ENCODE results near the gene ASNS.

ASNS gene

GRCh38 chr7:97842006-97842405 lies 30.2 kb downstream of the ASNS start:
- no peak for DNase-seq (ENCODE audit: low spot score)

GRCh38 chr7:97835296-97836138 lies 36.7 kb downstream of the ASNS start:
- DNase-seq (ENCODE audit: low spot score): peak; percentile 37

GRCh38 chr7:97819161-97819560 lies 53.0 kb downstream of the ASNS start:
- no peak for DNase-seq (ENCODE audit: low spot score)

DNA sequence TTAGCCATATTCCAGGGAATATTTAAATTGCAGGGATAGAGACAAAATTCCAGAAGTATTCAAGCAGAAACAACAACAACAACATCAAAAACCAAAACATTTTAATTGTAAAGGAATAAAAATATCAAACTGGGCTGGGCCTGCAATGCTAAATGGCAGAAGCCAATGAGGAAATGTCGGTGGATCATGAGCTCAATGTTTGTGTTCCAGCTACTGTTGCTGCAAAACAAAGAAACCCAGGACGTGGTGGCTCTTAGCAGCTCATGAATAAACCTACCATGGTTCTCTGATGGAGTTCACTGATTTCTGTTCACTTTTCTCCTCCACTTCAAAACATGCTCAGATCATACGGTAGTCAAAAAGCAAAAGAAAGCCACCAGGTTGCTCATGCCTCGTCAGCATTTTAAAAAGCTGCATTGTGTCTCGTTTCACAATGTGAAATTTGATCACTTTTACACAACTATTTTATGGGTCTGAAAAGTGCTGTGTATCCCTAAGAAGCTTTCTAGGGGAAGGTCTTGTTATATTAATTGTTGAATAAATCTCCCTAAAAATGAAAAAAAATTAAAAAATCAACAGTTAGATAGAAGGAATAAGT lies 54.0 kb downstream of the ASNS start:
- DNase-seq (ENCODE audit: low spot score): no peak
